GM19025 (cell line): ENCODE measurements around the gene PFDN2.

ENCODE experiments used
- ATAC-seq: cut with Tn5 transposase; IDR thresholded peaks from one replicate; pipeline ENCODE4 v1.9.1; 2021; ENCODE audit warnings: mild to moderate bottlenecking, low read depth, moderate library complexity; ENCODE audit not compliant: unreplicated experiment

Gene PFDN2, protein sequence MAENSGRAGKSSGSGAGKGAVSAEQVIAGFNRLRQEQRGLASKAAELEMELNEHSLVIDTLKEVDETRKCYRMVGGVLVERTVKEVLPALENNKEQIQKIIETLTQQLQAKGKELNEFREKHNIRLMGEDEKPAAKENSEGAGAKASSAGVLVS

DNA sequence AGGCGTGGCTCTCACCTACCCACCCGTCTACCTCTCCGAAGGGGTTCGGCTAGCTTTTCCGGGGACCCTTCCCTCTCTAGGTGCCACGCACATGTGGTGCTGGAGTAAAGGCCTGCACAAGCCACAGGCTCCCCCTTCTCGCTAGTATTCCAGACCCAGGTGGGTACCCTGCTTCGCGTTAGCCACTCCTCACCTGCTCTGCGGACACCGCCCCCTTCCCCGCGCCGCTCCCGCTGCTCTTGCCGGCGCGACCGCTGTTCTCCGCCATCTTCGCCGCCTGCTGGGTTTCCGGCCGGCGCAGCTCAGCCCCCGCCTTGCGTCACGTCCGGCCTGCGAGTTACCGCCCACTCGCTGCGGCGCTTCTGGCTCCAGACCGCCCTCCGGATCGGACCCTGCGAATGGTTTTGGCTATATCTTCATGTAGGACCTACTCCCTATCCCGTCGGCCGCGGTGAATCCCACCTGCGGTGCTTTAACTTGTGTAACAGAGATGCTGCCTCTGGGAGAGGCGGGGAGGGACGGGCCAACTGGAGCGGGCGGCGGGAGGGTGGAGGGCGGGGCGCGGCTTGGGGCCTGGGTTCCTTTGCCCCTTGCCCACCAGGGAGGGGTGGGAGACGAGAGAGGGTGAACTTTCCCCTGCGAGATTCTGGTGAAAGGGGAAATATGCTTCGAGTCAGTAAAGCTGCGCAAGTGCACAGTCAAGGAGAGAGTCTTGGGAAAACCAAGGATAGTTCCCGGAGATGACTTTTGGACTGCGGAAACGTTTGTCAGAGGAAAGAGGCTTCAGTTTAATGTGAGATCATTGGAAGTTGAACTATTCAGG is at the start of gene PFDN2, which contains the start of gene NIT1:
Gene PFDN2 (minus strand): TSS at position 279 of the 823 bp plus-strand sequence. CDS start 11 bp downstream, at position 268.
Gene NIT1 (plus strand): TSS at position 347 of the 823 bp plus-strand sequence. CDS start 72 bp downstream, at position 419.
- ATAC-seq: peak; percentile 86

DNA sequence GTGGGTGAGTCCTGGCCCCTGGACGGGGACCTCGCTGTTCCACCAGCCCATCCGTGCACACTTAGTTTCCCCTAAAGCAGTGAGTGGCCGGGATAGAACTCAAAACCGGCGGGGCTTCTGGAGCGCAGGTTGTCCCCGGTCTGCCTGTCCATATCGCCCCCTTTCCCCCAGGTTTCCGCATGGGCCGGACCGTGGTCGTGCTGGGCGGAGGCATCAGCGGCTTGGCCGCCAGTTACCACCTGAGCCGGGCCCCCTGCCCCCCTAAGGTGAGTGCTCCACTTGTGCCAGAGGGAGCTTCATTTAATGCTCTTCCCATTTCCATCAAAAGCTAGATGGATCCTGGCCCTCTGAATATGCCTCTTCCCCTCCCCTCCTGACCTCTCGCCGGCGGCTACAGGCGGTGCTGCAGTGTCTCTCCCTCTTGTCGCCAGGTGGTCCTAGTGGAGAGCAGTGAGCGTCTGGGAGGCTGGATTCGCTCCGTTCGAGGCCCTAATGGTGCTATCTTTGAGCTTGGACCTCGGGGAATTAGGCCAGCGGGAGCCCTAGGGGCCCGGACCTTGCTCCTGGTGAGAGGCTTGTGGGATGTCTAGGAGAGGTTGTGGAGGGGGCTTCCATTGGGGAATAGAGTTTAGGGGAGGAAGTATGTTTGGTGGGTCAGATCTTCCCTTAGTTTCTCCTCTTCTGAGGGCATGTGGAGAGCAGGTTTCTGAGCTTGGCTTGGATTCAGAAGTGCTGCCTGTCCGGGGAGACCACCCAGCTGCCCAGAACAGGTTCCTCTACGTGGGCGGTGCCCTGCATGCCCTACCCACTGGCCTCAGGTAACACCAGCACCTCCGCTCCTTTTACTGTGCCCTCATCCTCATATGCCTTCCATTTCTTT is 49.1 kb upstream of the PFDN2 start:
- ATAC-seq: no peak

DNA sequence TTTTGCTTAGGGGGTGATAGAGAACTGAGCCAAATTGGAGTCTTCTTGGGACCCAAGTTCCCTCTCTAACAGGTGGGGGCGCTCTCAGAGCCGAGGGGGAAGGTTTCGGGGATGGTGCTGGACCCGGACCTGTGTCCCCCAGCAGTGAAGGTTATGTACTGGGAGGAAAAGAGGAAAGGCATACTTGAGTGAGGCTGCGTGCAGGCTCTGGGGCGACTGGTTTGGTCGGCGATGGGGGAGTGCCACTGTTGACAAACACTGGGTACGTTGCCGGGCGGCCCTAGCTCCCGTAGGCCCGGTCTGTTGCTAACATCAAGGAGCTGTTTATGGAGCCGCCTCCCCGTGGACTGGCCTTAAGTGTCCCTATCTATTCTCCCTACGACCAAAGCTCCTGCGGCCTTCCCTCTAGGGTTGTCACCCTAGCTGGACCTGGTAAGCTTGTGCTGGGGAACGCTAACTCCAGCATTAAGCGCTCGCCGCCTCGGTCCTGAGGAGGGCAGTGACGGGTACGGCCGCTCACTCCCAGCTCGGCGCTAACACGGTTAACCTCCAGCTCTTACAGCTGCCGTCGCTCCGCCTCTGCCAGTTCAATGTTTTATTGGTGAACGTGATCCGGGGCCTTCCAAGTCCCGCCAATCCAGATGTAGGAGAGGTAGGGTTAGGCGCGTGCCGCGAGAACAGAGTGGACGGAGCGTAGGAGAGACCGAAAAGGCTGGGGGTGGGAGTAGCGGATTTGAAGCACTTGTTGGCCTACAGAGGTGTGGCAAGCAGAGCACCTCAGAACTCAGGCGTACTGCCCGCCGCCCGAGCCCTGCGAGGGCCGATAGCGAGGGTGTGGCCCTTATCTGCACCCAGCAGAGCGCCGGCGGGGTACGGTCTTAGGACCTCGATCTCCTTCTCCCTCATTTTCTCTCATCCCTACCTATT is 48.2 kb upstream of the PFDN2 start, which contains the start of gene PPOX:
Gene PPOX (plus strand): TSS at position 685 of the 927 bp plus-strand sequence. CDS start 422 bp downstream, outside the sequence.
- peak; percentile 93 for ATAC-seq

DNA sequence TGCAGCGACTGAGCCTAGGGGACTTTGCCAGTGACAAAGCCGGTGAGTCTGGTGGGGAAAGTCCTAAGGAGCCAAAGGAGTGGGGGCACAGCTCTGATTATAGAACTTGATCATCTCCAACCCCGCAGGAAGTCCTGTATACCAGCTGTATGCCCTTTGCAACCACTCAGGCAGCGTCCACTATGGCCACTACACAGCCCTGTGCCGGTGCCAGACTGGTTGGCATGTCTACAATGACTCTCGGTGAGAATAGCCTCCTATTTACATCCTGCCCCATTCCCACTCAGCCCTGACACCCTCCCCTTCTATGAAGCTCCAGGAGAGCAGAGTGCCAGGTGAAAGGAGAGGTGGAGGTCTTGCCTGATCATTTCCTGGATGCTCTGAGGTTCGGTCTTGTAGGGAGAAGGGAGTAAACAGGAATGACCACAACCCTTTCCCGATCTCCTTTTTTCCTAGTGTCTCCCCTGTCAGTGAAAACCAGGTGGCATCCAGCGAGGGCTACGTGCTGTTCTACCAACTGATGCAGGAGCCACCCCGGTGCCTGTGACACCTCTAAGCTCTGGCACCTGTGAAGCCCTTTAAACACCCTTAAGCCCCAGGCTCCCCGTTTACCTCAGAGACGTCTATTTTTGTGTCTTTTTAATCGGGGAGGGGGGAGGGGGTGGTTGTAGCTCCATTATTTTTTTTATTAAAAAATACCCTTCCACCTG is 47.2 kb upstream of the PFDN2 start:
- no peak for ATAC-seq

DNA sequence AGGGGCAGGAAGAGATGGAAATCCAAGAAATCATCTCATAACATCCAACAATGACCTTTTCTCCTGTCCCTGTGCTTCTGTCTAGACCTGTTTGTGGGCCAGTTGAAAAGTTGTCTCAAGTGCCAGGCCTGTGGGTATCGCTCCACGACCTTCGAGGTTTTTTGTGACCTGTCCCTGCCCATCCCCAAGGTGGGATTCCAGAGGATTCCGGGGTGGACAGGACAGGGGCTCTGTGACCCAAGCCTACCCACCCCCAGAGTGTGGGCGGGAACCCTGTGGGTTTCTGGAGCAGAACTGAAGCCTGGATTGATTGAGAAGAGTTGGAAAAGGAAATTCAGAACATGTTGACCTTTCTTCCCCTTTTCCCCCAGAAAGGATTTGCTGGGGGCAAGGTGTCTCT is 46.0 kb upstream of the PFDN2 start:
- ATAC-seq: no peak

DNA sequence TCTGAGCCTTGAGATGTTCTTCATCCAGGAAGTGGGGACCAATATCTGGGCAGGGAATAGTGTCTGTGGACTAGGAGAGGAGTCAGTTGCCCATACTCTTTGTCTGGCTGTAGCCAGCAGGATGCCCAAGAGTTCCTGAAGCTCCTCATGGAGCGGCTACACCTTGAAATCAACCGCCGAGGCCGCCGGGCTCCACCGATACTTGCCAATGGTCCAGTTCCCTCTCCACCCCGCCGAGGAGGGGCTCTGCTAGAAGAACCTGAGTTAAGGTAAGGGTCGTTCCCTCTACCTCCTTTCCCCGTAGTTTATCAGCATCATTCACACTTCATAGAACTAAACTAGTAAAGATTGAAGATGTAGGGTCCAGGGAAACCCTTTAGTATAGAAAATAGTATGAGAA is 45.0 kb upstream of the PFDN2 start:
- no peak for ATAC-seq

DNA sequence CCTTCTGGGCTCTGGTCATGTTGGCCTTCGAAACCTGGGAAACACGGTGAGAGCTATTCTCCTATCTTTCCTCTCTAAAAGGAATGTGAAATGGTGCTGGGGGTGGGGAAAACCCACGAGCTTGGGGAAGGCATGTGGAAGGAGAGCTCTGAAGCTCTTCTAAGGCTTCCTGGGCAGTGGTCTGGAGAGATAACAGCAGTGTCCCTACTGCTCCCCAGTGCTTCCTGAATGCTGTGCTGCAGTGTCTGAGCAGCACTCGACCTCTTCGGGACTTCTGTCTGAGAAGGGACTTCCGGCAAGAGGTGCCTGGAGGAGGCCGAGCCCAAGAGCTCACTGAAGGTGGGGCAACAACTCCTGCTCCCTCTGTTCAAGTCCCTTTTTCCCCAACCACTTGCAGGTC is 44.2 kb upstream of the PFDN2 start:
- ATAC-seq: no peak

DNA sequence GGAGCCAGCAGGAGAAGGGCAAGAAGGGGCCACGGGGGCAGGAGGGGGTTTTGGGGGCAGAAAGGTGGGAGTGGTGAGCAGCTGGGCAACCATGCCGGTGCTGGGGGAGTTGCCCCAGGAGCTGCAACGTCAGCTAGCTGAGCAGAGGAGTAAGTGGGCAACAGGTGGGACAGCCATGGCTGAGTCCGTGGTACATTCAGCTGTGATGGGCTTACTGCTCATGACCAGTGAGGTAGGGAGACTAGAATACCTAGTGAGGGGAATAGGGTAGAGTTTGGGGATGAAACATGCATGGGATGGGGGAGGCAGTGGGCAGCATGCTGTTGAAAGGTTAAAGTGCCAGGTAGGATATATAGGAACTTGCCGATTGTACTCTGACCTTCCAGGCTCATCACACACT is 43.8 kb upstream of the PFDN2 start:
- ATAC-seq: no peak

DNA sequence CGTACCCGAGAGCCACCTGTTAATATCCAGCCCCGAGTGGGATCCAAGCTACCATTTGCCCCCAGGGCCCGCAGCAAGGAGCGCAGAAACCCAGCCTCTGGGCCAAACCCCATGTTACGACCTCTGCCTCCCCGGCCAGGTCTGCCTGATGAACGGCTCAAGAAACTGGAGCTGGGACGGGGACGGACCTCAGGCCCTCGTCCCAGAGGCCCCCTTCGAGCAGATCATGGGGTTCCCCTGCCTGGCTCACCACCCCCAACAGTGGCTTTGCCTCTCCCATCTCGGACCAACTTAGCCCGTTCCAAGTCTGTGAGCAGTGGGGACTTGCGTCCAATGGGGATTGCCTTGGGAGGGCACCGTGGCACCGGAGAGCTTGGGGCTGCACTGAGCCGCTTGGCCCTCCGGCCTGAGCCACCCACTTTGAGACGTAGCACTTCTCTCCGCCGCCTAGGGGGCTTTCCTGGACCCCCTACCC is 42.9 kb upstream of the PFDN2 start:
- no peak for ATAC-seq

DNA sequence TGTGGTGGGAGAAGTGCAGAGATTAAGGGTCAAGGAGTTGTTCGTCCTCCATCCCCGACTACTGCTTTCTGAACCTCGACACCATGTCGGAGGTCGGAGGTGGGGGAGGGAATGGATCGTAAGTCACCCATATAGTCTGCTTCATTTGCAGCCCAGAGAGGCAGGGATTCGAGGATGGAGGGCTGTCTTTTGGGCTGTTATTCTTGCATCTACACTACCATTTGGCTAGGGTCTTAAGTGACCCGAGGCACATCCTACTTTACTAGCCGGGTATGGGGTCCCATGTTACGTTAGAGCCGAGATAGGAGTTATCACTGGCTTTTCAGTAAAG is 42.0 kb upstream of the PFDN2 start:
- no peak for ATAC-seq

DNA sequence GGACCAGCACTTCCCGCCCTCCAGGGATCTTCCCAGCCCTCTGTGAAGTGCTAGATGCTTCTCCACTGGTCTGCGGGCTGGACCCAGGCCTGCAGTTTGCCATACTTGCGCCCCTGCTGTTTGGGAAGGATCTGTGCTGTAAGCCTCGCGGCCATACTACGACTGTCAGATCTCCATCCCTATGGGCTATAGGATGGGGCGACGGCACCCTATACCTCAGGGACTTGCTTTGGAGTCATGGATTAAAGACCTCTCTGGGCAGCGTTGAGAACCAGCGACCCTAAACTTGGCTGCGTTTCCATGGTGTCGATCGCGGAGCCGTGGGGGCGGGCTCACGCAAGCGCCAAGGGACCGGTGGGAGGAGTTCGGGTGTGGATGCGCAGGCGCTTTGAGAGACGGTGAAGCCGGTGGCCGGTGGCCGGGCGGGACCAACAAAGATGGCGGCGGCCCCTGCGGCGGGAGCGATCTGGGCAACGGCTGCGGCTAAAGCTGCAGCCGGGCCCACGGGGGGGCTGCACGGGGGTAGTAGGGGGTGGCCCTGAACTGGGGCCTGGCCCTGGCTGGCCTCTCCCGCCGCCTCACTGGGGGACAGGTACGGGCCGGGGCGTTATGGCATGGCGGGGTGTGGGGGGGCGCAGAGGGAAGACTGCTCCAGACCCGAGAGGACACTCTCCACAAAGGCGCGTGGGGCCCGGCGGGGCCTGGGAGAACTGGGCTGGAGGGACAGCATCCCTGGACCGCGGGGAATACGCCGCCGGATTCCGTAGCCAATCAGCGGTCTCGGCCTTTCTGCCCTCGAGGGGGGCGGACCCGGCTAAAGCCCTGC is 41.5 kb upstream of the PFDN2 start, which contains the start of gene USP21:
Gene USP21 (plus strand): TSS at position 414 of the 826 bp plus-strand sequence. CDS start 1,141 bp downstream, outside the sequence.
- peak; percentile 90 for ATAC-seq

DNA sequence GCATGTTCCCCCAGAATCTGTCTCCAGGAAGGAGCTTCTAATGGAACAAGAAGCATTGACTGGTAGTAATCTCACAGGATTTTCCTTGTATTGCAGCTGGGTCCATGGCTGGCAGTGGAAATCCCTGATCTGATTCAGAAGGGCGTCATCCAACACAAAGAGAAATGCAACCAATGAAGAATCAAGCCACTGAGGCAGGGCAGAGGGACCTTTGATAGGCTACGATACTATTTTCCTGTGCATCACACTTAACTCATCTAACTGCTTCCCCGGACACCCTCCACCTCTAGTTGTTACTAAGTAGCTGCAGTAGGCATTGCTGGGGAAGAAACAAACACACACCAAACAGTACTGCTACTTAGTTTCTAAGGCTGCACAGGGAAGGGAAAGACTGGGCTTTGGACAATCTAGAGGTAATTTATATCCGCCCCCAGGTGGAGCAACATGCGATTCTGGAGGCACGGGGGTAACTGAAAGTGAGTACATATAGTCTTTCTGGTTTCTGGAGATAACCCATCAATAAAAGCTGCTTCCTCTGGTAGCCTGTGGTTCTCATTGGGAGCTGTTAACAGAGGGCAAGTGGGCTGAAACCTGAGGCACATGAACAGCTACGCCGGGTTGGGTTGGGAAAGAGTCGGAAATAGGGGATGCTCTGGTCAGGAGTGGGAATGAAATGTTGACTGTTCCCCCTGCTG is 40.6 kb upstream of the PFDN2 start:
- ATAC-seq: no peak

DNA sequence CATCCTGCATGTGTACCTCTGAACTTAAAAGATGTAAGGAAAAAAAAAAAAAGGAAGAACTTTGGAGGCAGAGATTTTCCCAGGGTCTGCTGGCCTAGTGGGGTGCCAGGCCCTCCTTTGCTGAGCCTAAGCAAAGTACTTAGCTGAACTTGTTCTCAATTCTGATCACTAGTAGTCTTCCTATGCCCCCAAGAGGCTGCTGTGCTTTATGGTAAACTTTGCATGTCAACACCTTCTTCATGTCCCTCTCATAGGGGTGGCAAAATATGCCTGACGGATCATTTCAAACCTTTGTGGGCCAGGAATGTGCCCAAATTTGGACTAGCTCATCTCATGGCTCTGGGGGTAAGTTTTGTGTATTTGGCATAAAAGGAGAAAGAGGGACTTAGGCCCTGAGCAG is 40.0 kb upstream of the PFDN2 start:
- ATAC-seq: no peak

DNA sequence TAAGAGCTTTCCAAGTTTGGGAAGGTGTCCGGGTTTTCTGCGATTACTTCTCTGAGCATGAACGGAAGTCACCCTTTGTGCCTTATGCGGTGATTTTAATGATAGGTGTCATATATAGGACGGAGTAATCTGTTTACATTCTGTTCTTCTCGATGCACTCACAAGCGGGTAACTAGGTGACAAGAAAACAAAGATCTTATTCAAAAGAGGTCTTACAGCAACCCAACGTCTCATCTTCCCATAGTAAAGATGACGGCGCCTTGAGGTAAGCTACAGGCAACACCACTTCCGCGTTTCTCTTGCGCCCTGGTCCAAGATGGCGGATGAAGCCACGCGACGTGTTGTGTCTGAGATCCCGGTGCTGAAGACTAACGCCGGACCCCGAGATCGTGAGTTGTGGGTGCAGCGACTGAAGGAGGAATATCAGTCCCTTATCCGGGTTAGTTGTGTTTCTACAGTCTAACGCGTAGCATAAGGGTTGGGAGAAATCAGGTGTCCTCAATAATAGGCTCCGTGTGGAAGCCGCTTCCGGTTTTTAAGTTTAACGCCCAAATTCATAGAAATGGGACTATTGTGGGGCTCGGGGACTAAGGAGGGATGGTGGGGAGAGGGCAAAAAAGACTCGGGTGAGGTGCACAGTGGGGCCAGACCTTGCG is 36.0 kb upstream of the PFDN2 start, which contains the start of gene UFC1:
Gene UFC1 (plus strand): TSS at position 297 of the 656 bp plus-strand sequence. CDS start 20 bp downstream, at position 317.
- peak; percentile 82 for ATAC-seq

DNA sequence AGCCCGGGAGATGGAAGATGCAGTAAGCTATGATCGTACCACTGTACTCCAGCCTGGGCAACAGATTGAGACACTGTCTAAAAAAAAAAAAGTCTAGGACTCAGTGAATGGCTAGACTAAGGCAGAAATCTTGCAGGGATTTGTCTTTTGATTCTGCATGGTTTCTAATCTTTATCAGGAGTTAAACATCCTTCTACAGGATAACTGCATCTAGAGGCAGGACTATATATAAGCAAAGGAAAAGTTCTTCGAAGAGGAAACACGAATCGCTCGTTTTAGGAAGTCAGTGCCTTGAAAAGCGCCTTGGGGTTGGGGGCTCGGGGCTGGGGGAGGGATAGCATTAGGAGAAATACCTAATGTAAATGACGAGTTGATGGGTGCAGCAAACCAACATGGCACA is 35.3 kb upstream of the PFDN2 start:
- no peak for ATAC-seq

DNA sequence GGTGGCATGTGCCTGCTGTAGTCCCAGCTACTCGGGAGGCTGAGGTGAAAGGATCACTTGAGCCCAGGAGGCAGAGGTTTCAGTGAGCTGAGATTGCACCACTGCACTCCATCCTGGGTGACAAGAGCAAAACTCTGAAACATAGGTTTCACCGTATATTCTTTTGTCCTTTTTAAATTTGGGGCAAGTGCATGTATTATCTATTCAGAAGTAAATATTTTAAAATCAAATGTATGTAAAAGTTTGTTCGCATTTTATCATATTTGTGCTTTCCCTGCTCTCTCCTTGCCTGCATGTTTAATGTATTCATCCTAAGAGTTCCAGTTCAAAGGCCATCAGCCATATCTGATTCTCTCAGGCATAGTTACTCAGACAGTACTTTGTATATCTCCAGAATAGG is 28.0 kb upstream of the PFDN2 start:
- no peak for ATAC-seq
